ENCODE data around the gene SERINC2. TPM values are rescaled to one million over a fixed set of nuclear protein-coding genes. Genes with fewer than 3 reads are reported as not detected.

The SERINC2 gene
- total RNA-seq, 1 donor from 2014 or later = 21.4 TPM

- Mint-ChIP-seq H3K27me3 (ENCODE audit: low read depth) (no peaks in the 10 kb centered on the region), H3K4me3 (no peak overlapping the region), H3K27ac (ENCODE audit: unreplicated experiment) (peak overlapping the region; percentile 81), H3K9me3 (no peaks in the 10 kb centered on the region), H3K36me3 (ENCODE audit: low read depth) (peaks cover 2% of the 10 kb centered on the region), H3K4me1 (no peaks in the 10 kb centered on the region)
- DNase-seq (ENCODE audit: low read depth, low spot score) = no peak
- TF ChIP-seq, protein P1, sequence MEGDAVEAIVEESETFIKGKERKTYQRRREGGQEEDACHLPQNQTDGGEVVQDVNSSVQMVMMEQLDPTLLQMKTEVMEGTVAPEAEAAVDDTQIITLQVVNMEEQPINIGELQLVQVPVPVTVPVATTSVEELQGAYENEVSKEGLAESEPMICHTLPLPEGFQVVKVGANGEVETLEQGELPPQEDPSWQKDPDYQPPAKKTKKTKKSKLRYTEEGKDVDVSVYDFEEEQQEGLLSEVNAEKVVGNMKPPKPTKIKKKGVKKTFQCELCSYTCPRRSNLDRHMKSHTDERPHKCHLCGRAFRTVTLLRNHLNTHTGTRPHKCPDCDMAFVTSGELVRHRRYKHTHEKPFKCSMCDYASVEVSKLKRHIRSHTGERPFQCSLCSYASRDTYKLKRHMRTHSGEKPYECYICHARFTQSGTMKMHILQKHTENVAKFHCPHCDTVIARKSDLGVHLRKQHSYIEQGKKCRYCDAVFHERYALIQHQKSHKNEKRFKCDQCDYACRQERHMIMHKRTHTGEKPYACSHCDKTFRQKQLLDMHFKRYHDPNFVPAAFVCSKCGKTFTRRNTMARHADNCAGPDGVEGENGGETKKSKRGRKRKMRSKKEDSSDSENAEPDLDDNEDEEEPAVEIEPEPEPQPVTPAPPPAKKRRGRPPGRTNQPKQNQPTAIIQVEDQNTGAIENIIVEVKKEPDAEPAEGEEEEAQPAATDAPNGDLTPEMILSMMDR (conservative IDR thresholded peaks at IDR 0.05) = no peak
These were observed 25.4 kb upstream of the SERINC2 start for GRCh38 chr1:31387612-31388011.

DNA sequence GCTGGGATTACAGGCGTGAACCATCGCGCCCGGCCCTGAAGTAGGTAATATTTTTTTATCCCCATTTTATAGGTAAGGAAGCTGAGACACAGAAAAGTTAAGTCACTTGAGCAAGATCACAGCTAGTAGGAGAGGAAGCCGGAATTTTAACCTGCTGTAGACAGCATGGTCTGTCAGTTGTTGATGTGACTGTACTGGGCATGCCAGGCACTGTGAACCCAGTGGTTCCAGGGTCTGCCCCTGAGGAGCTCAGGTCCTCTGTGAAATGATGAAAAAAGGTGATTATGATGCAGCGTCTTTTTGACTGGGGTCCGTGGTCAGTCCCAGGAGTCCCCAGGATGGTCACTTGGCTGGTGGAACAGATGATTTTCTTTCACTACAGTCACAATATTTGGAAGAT, 23.4 kb upstream of the SERINC2 start:
- TF ChIP-seq, protein P1 (conservative IDR thresholded peaks at IDR 0.05) = no peak
- H3K4me1 Mint-ChIP-seq = peaks cover 5% of the 10 kb centered on the region
- H3K36me3 Mint-ChIP-seq (ENCODE audit: low read depth) = peaks cover 2% of the 10 kb centered on the region
- no peak overlapping the region for H3K27ac Mint-ChIP-seq (ENCODE audit: unreplicated experiment)
- H3K9me3 Mint-ChIP-seq = no peaks in the 10 kb centered on the region
- no peak overlapping the region for H3K4me3 Mint-ChIP-seq
- H3K27me3 Mint-ChIP-seq (ENCODE audit: low read depth) = no peaks in the 10 kb centered on the region
- DNase-seq (ENCODE audit: low read depth, low spot score) = no peak

DNA sequence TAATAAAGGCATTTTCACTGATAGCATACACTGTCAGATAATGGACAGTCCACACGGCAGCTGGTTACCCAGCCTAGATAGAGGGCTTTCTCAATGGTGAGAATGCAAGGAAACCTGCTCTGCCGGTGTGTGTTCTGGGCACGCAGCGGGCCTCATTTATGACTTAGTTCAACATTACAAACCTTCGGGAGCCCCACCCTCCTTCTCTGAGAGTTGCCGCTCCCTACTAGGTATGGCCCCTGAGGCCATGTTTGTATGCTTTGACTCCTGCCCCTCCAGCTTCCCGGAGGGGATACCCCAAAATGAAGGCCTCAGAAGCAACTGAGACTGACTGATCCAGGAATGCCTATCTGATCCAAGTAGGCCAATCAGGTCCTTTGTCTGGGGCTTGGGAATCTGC, 22.9 kb upstream of the SERINC2 start:
- Mint-ChIP-seq H3K4me3 (no peak overlapping the region), H3K27ac (ENCODE audit: unreplicated experiment) (no peak overlapping the region), H3K27me3 (ENCODE audit: low read depth) (no peaks in the 10 kb centered on the region), H3K9me3 (no peaks in the 10 kb centered on the region), H3K36me3 (ENCODE audit: low read depth) (peaks cover 2% of the 10 kb centered on the region), H3K4me1 (peaks cover 10% of the 10 kb centered on the region)
- TF ChIP-seq, protein P1 (conservative IDR thresholded peaks at IDR 0.05) = no peak
- DNase-seq (ENCODE audit: low read depth, low spot score) = no peak

- peaks cover 22% of the 10 kb centered on the region for H3K4me1 Mint-ChIP-seq
- H3K36me3 Mint-ChIP-seq (ENCODE audit: low read depth) = no peaks in the 10 kb centered on the region
- H3K27ac Mint-ChIP-seq (ENCODE audit: unreplicated experiment) = no peak overlapping the region
- no peaks in the 10 kb centered on the region for H3K27me3 Mint-ChIP-seq (ENCODE audit: low read depth)
- TF ChIP-seq, protein P1 (conservative IDR thresholded peaks at IDR 0.05) = no peak
- H3K9me3 Mint-ChIP-seq = no peaks in the 10 kb centered on the region
- H3K4me3 Mint-ChIP-seq = no peak overlapping the region
- DNase-seq (ENCODE audit: low read depth, low spot score) = no peak
These were observed 19.6 kb upstream of the SERINC2 start for GRCh38 chr1:31393463-31393862.

- Mint-ChIP-seq H3K9me3 (no peaks in the 10 kb centered on the region), H3K36me3 (ENCODE audit: low read depth) (no peaks in the 10 kb centered on the region), H3K27ac (ENCODE audit: unreplicated experiment) (no peak overlapping the region), H3K27me3 (ENCODE audit: low read depth) (no peaks in the 10 kb centered on the region), H3K4me1 (peaks cover 22% of the 10 kb centered on the region), H3K4me3 (peak overlapping the region; percentile 54)
- TF ChIP-seq, protein P1 (conservative IDR thresholded peaks at IDR 0.05) = peak; percentile 95
- DNase-seq (ENCODE audit: low read depth, low spot score) = peak; percentile 94
These were observed 18.3 kb upstream of the SERINC2 start for GRCh38 chr1:31394584-31395193.

Measured in neural crest cell (in vitro differentiated cells).